Fibroblast of skin of back (primary cell): ENCODE results near the gene CORO7.

Experiments used
- DNase-seq: peaks from one replicate; pipeline ENCODE4 v3.0.0-alpha.2; 2013

Gene CORO7

DNA sequence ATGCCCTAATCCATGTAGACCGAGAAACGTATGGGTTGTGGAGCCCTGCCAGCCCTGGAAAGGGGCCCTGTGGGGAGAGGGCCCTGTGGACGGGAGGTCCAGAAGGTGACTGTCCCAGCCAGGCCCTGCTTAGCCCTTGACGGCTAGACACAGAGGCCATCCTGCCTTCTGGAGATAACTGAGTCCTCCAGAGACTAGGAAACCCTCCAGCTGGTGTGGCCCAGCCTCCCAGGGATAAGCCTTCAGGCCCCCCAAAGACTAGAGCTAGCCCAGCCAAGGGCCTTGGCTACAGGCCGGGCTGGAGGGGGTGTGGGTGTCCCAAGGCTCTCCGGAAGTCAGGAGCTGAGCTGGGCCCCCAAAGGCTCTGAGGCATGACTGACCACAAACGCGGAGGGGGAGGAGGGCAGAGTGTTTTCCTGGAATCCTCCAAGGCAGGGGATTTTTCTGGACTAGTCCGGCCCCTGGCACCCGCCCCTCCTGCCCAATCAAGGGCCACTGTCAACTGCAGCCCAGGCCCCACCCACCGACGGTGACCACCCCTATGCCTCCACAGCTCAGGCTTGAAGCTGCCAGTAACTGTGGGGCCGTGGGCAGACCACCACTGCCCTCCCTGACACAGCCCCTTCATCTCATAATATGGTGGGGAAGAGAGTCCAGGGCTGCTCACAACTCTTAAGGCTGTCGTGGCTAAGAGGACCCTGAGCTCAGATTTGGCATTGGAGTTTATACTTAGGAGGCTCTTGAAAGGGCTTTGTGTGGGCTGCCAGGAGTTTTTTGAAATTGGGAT, 45.6 kb downstream of the CORO7 start:
- peak; percentile 62 for DNase-seq

DNA sequence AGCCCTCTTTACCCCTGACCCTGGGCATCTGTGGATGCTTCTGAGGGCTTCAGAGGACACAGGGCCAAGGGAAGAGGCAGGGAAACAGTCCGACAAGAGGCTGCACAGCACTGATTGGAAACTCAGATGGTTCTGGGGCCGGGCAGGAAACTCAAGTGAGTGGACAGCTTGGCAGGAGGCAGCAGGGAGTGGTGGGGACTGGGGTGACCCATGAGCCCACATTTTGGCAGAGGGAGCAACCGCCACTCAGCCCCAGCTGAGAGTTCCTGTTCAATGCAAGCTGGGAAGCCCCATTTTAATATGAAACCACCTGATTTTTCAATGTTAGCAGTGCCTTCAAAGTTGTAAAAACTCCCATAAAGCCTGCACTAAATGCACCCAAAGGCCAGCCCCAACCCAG, 46.2 kb downstream of the CORO7 start:
- no peak for DNase-seq

DNA sequence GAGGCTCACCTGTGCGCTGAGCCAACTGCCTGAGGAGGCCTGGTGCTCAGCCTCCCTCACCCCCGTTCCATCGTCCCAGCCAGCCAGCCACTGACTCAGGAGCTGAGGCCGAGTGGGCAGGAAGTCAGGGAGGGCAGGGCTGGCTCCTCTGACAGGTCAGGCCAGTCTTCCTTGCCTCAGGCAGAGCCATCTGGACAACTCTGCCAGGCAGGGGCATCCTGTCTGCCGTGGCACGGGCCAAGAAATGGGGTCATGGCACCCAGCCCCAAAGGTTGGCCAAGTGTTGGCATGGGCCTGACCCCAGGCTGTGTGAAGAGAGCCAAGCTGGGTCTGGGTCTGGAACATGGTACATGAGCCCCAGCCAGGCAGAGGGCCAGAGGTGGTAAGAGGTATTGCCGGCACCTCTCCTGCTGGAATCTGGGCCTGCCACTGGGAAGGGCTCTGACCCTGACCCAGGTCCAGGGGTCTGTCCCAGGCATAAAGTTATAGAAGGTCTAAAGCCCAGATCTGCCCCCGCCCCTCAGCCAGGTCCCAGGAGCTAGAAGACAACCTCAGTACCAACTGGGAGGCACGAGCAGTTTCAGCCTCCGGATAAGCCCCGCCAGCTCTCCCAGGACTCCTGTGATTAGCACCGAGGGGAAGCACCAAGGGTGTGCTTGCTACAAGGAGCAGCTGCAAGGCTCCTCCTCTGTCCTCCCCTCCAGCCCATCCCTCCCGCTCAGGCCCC, 47.2 kb downstream of the CORO7 start:
- no peak for DNase-seq

DNA sequence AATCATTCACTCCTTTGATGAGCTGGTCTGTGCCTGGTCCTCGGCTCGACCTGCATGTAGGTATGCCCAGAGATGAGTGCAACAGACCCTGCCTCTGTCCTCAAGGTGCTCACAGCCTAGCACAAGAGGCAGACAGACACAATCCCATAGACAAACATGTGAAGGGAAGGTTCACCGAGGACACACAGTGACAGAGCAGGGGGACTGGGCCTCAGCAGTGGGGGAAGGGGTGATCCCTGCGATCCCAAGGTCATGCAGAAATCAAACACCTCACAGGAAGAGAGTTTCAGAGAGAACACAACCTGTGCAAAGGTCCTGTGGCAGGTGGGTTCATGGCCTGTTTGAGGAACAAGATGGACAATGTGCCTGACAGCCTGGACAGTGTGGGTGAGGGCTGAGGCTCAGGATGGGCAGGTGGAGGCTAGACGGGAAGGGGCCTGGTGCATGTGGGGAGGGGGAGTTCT, 49.0 kb downstream of the CORO7 start:
- no peak for DNase-seq

DNA sequence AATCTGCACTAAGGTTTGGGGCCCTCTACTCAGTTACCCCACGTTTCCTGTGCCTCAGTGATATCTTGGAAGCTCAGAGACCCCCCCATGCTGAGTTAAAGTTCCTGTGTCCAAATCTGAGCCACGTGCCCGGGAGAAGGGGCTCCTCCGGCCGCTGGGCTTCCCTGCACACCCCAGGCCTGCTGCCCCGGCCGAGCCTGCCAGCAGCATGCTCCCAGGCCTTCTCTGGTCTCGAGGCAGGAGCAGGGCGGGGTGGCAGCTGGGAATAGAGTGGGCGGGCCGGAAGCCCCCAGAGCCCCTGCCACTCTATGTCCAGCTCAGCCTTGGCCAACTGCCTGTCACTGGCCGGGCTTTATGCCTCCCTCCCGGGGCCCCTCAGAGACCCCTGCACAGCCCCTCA, 50.4 kb downstream of the CORO7 start:
- no peak for DNase-seq

DNA sequence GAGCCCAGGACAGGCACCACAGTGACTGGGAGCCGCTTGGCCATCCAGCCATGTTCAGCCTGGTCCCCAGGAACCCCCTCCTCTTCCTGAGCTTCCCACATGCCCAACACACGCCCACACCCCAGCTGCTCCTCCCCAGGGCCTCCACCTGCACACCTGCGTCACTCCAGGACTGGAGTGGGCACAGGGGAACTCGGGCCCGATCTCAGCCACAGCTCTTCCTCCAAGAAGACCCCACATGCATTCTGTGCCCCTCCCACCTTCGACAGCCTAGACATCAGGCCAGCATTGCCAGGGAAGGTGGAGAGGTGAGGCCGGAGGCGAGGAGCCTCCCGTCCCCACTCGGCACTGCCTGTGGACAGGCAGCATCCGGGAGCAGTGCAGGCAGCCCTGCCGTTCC, 50.8 kb downstream of the CORO7 start:
- no peak for DNase-seq

DNA sequence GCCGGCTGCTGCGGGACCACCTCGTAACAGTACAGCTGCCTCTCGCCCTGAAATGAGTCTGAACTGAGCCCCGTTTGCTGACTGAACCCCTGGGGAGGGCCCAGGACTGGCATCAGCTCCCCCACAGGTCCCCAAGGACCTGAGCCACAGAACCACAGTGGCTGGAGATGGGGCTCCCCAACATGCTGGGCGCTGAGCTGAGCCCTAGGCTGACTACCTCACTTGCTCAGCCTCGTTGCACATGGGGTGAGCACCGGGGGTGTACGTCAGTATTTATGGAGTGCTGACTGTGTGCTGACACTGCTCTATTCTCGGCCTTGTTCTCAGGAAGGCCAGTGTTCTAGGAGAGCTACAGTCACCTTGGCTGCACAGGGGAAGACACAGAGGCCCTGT, 51.4 kb downstream of the CORO7 start:
- DNase-seq = no peak

DNA sequence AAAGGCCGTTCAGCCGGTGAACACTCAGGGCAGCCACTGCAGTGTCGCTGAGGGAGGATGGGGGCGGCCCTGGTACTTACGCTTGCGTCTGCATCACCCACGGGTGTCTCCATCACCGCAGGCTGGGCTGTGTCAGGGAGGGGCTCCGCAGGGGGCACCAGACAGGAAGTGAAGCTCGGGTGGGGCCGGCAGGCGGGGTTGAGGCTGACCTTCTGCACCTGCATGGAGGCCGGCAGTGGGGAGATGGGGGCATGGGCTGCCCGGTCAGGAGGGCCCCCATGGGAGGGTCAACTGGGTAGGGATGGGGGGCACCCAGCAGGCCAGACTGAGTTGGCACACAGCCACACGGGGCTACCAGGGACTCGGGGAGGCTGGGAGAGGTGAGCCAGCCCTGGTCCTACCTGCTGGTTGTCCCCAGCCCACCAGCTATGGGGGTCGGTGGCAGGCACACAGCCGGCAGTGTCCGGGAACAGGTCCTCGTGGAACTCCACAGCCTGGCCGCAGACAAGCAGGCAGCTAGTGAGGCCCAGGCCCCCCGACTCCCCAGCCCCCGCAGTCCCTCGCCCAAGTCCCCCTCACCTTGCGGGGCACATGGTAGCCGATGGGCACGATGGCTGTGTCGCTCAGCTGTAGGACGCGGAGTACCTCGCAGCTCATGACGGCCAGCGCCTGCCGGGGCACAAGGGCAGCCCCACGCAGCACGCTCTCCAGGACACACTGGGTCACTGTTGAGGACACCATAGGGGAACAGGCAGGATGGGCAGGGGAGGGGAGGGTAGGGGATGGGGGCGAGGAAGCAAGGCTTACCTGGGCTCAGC, 52.0 kb downstream of the CORO7 start:
- DNase-seq = no peak

DNA sequence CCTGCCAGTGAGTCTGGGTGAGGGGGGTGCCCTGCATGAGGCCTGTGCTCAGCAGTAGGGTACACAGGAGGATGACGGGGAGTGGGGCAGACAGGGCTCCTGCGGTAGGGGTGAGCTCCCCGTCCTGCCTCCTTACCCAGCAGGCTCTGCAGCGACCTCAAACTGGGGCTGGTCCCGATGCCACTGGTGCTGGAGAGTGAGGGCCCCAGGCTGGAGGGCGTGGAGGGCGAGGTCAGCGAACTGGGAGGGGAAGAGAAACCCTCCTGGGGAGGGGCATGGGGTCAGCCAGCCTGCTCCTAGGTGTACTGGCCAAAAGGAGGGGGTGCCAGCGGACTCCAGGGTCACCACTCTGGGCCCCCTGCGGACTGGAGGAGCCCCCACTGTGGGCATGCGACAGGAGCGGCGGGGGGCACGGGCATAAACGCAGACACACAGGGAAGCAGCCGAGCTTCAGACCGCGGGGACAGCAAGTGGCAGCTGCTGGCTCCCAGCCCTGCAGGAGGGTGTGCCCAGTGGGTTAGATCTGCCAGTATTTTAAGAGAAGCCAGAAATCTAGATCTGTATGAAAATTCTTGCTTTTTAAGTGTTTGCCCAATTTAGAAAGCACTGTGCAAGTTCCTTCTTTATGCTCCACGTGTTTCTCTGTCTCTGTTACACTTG, 53.8 kb downstream of the CORO7 start:
- DNase-seq = no peak

DNA sequence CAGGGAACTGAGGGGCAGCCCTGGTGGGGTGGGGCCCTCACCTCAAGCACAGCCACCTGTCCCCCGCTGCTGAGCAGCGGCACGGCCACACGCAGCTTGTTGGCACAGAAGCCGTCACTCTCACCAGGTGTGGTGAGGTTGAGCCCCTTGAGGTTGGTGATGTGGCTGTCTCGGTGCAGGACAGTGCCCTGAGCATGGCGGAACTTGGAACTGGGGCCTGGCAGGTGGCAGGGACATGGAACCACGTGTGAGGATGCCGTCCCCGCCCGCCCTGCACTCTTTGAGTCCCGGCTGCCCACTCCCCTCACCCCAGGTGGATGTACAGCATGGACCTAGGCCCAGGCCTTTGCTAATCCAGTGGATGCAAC, 54.5 kb downstream of the CORO7 start:
- no peak for DNase-seq

DNA sequence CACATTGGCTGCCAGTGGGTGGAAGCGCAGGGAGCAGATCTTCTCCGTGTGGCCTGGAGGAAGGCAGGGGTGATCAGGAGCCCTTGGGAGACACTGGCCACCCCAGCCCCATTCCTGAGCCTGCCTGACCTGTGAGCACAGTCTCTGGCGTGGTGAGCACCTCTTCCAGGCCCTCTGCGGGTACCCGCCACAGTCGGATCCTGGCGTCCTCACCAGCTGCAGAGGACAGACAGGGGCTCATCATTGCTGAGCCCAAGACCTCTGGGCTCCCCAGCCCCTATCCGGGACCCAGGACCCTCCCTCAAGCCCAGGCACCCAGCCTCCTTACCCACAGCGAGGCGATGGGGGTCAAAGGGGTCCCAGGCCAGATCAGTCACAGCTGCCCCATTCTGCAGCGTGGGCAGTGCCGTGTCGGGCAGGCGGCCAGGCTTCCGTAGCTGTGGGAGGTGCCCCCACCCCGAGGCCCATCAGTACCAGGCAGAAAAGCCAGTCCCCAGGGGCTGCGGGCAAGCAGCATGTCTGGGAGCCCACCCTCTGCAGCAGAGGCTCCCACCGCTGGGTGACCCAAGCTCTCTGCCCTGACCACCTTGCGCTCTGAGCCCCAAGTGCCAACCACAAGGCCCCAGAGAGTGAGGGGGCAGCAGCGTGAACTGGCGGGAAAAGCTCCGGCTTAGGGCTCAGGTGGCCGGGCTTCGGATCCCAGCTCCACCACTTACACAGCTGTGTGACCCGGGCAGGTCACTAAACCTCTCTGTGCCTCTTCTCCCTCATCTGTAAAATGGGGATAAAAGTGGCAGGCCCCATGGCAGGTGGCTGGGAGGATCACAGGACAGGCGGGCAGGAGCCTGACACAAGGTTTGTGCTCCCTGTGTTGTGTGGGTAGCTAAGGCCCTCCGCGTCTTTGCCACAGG, 55.1 kb downstream of the CORO7 start:
- no peak for DNase-seq

DNA sequence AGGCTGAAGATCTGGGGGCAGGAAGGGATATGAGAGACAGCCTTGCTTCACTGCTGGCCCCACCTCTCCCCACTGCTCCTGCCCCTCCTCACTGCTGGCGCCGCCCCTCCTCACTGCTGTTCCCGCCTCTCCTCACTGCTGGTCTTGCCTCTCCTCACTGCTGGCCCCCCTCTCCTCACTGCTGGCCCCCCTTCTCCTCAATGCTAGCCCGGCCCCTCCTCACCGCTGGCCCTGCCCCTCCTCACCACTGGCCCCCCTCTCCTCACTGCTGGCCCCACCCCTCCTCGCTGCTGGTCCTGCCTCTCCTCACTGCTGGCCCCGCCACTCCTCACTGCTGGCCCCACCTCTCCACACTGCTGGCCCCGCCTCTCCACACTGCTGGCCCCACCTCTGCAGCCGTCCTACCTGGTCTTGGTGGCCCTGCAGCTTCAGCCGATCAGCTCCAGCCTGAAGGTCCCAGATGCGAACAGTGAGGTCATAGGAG, 55.8 kb downstream of the CORO7 start:
- peak; percentile 20 for DNase-seq

DNA sequence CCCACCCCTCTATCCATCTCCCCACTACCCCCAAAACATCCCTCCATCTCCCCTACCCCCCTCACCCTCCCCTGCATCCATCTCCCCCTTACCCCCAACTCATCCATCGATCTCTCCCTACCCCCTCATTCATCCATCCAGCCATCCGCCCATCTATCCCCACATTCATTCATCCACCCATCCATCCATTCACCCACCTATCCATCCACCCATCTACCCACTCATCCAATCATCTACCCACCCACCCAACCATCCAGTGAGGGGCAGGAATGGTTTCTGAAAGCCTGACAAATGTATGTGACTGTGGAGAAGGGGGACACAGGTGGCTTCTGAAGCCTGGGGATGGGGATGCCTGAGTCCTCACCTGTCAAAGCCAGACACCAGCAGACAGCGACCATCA, 56.5 kb downstream of the CORO7 start:
- DNase-seq = no peak

DNA sequence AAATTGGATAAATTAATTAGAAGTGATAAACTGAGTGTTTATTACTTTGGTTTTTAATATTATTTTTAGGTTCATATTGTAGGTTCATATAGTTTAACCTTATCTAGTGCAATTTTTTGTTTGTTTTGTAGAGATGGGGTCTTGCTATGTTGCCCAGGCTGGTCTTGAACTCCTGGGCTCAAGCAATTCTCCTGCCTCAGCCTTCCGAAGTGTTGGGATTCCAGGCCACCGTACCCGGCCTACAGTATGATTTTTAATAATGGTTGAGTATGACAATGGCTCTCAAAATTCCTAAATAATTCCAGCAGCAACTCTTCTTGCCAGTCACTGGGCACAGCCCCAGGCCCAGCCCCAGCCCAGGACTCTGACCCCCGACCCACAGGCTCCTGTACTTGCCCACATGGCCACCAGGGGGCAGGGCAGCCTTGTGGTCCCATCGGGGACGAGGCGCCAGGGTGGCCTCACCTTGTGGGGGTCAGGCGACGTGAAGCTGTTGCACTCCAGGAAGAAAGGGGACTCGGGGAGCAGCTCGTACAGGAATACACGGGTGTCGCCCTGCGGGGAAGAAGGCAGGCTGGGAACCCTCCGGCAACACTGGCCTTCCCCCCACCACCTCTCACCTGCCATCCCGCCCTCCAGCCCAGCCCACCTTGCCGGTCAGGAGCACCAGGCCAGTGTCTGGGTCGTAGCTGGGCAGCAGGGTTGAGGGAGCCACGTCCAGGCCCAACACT, 57.4 kb downstream of the CORO7 start:
- peak; percentile 42 for DNase-seq

DNA sequence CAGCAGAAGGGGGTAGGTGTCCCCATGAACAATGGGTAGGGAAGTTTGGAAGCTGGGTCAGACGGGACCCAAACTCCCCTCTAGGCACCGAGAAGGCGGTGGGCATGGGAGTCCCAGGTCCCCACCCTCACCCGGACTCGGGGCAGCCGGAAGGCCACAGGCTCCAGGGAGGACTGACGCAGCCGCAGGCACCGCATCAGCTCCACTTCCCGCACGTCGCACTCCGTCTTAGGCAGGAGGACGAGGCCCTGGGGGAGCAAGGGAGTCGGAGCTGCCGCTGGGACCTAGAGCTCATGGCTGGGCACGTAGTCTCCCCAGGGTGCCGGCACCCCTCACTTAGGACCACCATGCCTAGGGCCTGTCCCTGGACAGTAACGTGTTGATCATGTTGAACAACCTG, 58.2 kb downstream of the CORO7 start:
- no peak for DNase-seq

DNA sequence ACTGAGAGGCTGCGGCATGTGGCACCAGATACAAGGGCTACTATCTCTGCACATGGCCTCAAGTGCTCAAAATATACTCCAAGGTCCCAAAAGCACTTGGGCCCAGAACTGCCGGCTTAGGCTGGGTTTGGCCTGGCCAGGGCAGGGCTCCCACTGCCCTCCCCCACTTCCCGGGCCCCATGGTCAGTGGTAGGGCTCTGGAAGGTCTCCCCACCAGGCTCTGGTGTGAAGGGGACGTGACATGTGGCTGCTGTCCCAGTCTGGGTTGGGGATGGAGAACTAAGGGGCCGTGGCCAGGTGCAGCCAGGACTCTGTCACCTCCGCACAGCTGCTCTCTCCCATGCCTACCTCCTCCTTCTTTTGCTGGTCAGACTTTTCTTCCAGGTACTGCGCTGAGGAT, 59.6 kb downstream of the CORO7 start:
- no peak for DNase-seq

DNA sequence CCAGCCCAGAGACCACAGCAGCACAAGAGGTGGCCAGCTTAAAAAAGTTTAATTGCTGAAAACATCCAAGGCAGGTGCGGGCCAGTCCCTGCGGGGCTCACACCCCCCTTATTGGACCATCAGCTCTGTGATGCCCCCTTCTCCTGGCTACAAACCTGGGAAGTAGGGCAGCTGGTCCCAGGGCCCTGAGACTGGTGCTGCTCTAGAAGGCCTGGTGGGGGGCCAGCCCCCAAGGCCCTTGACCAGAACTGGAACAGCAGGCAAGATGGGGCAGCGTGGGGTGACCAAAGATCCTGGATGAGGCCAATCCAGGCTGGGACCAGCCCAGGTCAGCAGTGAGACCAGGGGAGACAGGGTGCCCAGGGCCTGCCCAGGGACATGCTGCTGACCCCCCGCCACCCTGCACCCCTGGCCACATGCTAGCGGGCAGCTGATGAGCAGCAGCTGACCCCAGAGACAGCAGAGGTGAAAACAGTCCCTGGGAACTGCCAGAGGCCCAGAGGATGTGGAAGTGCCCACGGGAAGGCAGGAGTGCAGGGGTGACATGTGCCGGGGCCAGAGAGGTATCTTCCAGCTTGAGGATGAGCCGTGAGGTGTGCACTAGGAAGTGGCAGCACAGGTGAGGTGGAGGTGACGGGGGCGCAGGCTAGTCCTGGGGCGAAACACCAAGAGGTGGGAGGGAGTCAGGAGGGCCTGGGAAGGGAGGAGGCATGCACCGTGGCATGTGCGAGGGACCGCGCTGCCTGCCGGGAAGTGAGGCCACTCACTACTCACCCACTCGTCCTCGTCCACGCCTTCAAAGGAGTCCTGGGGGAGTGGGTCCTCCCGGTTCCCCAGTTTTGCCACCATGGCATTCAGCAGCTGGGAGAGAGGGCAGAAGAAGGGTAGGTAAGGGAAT, 61.6 kb downstream of the CORO7 start:
- no peak for DNase-seq

DNA sequence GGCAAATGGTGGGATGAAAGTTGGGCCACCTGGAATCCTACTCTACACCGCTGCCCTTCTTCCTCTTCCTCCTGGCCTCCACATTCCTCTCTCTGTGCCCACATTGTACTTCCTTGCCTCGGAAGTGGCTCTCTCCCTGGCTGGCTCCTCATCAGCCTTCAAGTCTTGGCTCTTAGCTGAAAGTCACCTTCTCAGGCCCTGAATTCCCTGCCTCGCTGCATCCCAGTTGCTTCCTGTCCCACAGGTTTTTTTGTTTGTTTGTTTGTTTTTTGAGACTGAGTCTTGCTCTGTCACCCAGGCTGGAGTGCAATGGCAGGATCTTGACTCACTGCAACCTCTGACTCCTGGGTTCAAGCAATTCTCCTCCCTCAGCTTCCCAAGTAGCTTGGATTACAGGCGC, 62.7 kb downstream of the CORO7 start:
- DNase-seq = no peak

DNA sequence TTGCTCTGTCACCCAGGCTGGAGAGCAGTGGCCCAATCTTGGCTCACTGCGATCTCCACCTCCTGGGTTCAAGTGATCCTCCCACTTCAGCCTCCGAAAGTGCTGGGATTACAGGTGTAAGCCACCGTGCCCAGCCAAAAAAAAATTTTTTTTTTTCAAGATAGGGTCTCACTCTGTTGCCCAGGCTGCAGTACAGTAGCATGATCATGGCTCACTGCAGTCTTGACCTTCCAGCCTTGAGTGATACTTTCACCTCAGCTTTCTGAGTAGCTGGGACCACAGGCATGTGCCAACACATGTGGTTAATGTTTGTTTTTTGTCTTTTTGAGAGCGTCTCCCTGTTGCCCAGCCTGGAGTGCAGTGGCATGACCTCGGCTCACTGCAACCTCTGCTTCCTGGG, 63.6 kb downstream of the CORO7 start:
- DNase-seq = no peak

DNA sequence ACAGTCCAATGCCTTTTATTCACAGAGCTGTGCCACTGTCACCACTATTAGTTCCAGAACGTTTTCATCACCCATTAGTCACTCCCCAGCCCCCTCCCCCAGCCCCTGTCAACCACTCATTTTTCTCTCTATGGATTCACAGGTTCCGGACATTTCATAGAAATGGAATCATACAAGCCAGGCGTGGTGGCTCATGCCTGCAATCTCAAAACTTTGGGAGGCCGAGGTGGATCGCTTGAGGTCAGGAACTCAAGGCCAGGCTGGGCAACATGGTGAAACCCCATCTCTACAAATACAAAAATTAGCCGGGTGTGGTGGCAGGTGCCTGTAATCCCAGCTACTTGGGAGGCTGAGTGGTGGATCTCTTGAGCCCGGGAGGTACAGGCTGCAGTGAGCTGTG, 64.5 kb downstream of the CORO7 start:
- peak; percentile 89 for DNase-seq
